DND-41 (cell line): Measurements from ENCODE around the gene ZNF705A.
"Not testable (repeated sequence)": the region's sequence is repeated elsewhere in the genome, so short reads cannot be mapped to it uniquely, and the experiment has no call there.

ENCODE experiments used
- EZH2 ChIP-seq: IDR thresholded peaks from 3 replicates; pipeline ENCODE4 v1.6.1; 2012; ENCODE audit warnings: borderline replicate concordance, low read depth, mild to moderate bottlenecking, moderate library complexity, low read length, inconsistent platforms; ENCODE audit not compliant: severe bottlenecking
- TF ChIP-seq, protein P1 (sequence below): IDR thresholded peaks from 2 replicates; pipeline ENCODE4 v1.5.1; 2012; ENCODE audit warnings: borderline replicate concordance, low read length, moderate library complexity, mild to moderate bottlenecking; ENCODE audit not compliant: poor library complexity, severe bottlenecking; ENCODE audit errors: extremely low read depth

DNA sequence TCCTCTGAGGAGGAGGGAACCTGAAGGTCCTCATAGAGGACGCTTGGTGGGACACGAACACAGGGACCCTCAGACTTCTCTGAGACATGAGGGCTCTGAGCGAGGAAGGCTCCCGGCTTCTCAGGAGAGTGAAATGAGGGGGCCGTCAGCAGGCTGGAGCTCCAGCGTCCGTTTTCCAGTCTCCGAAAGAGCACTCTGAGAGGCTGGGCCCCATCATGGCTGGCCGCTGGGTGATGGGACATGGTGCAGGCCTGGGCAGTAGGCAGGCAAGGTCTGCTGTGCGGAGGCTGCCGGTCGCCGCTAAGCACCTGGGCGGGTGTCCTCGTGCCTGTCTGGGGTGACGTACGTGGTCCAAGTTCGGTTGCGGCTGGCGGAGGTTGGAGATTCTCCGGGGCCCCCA, 65.0 kb downstream of the ZNF705A start:
- TF ChIP-seq EZH2 = not testable (repeated sequence)
- TF ChIP-seq, protein P1, sequence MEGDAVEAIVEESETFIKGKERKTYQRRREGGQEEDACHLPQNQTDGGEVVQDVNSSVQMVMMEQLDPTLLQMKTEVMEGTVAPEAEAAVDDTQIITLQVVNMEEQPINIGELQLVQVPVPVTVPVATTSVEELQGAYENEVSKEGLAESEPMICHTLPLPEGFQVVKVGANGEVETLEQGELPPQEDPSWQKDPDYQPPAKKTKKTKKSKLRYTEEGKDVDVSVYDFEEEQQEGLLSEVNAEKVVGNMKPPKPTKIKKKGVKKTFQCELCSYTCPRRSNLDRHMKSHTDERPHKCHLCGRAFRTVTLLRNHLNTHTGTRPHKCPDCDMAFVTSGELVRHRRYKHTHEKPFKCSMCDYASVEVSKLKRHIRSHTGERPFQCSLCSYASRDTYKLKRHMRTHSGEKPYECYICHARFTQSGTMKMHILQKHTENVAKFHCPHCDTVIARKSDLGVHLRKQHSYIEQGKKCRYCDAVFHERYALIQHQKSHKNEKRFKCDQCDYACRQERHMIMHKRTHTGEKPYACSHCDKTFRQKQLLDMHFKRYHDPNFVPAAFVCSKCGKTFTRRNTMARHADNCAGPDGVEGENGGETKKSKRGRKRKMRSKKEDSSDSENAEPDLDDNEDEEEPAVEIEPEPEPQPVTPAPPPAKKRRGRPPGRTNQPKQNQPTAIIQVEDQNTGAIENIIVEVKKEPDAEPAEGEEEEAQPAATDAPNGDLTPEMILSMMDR = not testable (repeated sequence)
